ENCODE measurements around the gene SON.
A peak's percentile ranks its signal among the peaks of the same experiment; 100 is the strongest.

SON gene

DNA sequence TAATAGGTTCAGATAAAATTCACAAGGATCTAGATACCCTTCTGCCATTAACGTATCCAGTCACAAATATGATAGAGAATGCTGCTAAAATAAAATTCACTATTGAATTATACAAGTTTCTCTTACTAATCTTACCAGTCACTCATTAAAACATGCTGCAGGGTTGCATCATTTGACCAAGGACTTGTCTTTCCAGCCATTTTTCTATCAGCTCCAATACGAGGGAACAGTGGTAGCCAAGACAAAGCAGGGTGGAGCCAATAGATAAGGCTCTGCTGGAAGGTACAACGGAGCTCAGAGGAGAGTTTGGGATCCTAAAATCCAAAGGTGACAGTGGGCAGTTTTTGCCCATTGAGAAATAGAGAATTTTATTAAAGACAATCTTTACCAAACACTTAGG is 41.6 kb downstream of the SON start:
- TF ChIP-seq, protein P1, sequence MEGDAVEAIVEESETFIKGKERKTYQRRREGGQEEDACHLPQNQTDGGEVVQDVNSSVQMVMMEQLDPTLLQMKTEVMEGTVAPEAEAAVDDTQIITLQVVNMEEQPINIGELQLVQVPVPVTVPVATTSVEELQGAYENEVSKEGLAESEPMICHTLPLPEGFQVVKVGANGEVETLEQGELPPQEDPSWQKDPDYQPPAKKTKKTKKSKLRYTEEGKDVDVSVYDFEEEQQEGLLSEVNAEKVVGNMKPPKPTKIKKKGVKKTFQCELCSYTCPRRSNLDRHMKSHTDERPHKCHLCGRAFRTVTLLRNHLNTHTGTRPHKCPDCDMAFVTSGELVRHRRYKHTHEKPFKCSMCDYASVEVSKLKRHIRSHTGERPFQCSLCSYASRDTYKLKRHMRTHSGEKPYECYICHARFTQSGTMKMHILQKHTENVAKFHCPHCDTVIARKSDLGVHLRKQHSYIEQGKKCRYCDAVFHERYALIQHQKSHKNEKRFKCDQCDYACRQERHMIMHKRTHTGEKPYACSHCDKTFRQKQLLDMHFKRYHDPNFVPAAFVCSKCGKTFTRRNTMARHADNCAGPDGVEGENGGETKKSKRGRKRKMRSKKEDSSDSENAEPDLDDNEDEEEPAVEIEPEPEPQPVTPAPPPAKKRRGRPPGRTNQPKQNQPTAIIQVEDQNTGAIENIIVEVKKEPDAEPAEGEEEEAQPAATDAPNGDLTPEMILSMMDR (IDR thresholded peaks at IDR 0.05; ENCODE audit: low read length, missing control alignments): no peak
- no peak for DNase-seq (ENCODE audit: low read depth)

DNA sequence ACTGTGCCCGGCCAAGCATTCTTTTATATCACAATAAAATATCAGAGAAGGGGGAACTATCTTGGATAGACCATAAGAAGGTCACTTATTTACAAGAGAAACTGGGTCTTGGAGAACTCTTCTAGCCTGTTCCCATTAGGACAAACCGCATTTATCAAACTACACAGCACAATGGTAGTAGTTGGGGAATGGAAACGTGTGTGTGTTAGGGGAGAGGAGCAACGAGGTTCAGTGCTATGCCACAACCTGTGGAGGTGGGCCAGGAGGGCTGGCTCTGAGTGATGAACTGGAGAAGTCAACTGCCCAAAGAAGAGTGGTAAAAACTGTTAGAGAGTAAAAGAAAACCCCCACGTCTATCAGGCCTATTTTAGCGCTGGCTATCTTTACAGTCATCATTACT is 44.1 kb downstream of the SON start:
- no peak overlapping the region for H3K4me3 ChIP-seq (replicated peaks; ENCODE audit: low read depth, low read length)
- TF ChIP-seq, protein P1 (IDR thresholded peaks at IDR 0.05; ENCODE audit: low read length, missing control alignments): no peak
- no peak for DNase-seq (ENCODE audit: low read depth)

More for the DNA sequence above, 41.6 kb downstream of the SON start:
- H3K4me3 ChIP-seq (replicated peaks; ENCODE audit: low read depth, low read length): no peak overlapping the region

DNA sequence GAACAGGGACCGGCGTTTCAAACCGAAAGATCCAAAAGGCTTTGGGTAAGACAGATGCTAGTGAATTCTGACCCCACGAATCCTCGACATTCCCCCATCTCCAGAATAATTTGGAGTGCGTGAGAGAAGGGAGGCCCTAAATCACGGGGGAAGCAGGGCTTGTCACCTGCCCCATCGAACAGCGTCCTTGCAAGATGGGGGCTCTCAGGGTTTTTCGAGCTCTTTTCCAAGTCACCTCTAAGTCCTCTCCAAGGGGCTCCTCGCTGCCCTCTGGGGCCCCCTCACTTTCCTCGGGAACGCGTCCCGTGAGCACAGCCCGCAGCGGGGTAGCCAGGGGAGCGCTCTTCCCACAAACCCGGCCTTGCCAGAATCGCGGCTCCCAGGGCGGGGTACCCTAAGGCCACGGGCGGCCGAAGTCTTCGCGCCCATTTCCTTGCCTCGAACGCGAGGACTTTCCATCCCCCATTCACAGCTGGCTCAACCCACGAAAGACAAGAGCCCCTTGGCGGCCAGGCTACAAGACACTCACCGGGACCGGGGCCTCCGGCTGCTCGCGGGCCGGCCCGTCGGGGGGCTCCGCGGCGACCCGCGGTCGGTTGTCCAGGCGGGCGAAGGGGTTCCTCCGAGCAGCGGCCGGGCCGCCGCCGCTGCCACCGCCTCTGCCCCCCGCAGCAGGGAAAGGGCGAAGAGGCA is 45.1 kb downstream of the SON start:
- H3K4me3 ChIP-seq (replicated peaks; ENCODE audit: low read depth, low read length): peak overlapping the region; percentile 71
- TF ChIP-seq, protein P1 (IDR thresholded peaks at IDR 0.05; ENCODE audit: low read length, missing control alignments): no peak
- DNase-seq (ENCODE audit: low read depth): peak; percentile 30

DNA sequence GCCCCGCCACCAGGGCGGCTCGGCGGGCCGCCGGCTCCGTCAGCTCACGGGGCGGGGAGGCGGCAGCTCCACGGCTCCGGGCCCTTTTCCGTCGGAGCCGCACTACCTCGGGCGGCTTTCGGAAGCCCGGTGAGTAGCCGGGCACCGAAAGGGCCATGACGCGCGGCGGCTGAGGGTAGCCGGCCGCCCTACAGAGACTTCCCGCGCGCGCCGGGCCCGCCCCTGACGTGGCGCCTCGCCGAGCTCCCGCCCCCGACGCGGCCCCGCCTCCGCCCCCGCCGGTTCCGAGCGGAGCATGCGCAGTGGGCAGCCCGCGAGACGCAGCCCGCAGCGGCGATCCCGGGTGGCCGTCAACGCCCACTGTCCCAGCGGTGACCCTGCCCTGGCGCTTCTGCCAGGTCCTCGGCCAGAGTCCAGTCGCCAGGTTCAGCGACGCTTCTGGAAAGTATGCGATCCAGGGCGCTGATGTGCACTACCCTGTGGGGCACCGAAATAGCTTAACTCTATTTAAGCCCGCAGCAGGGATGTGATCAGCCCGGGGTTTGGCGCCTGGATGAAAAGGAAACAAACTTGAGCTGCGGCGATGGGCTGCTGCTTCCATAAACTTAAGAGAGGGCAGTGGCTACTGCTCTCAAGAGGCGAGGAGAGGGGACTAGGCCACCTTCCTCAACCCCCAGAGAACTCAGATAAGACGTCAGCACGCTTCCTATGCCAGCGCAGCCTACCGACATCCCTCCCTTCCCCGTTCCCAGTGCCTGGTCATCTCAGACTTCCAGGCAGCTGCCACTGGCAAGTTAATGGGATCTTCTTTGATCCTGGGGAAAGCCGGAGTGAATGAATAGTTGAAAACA is 45.9 kb downstream of the SON start, which contains the start of gene DONSON:
Gene DONSON, minus strand, starts transcription at position 200 of the 851 bp plus-strand sequence. Its CDS starts 43 bp downstream, at position 157.
- peak; percentile 76 for DNase-seq (ENCODE audit: low read depth)
- TF ChIP-seq, protein P1 (IDR thresholded peaks at IDR 0.05; ENCODE audit: low read length, missing control alignments): no peak
- peak within 1 kb of the TSS; percentile 71 for H3K4me3 ChIP-seq (replicated peaks; ENCODE audit: low read depth, low read length)

DNA sequence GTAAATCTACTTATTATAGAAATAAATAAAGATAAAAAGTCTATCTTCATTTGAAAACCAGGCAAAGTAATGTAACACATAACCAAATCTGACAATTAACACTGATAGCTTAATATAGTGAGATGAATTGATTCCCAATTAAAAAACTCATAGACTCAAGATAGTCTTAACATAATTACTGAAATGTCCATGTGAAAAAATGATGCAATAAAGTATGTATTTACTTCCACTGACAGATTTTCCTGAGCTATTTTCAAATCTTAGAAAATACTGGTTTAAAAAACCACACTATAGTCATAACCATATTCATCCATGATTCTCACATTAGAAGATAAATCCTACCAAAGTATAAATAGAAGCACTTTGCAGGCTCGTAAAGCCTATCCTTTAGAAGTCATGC is 55.2 kb downstream of the SON start:
- H3K4me3 ChIP-seq (replicated peaks; ENCODE audit: low read depth, low read length): no peak overlapping the region
- TF ChIP-seq, protein P1 (IDR thresholded peaks at IDR 0.05; ENCODE audit: low read length, missing control alignments): no peak
- no peak for DNase-seq (ENCODE audit: low read depth)

DNA sequence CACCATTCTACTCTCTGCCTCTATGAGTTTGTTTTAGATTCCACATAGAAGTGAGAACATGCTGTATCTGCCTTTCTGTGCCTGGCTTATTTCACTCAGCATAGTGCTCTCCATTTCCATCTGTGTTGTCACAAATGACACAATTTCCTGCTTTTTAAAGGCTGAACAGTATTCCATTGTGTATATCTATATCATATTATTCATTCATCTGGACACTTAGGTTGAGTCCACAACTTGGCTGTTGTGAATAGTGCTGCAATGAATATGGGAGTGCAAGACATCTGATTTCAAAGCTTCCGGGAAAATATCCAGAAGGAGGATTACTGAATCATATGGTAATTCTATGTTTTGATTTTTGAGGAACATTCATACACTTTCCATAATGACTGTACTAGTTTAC is 65.7 kb downstream of the SON start:
- H3K4me3 ChIP-seq (replicated peaks; ENCODE audit: low read depth, low read length): no peak overlapping the region
- TF ChIP-seq, protein P1 (IDR thresholded peaks at IDR 0.05; ENCODE audit: low read length, missing control alignments): no peak
- DNase-seq (ENCODE audit: low read depth): peak; percentile 81
